HCT116 (cell line): ENCODE data around the gene SRSF3. TPM values are rescaled to one million over a fixed set of nuclear protein-coding genes. Genes with fewer than 3 reads are reported as not detected.

Experiments
- ATAC-seq: fragments of 200-7000 bp; cut with Tn5 transposase; 2 replicates; pipeline ENCODE4 v1.9.1; 2020; ENCODE audit warnings: mild to moderate bottlenecking, moderate library complexity
- BruUV-seq: library from RNA; stranded (reverse); fragments of 400-500 nt; replicated peaks from 2 replicates; lab custom pipeline; 2021; lab: Mats Ljungman, UMichigan
- CTCF ChIA-PET: fragments of 300-600 bp; sonication (Branson Sonifier 250); formaldehyde crosslinking; loops from one replicate; lab custom pipeline; 2021; ENCODE audit warnings: antibody characterized with exemption; lab: Charles Lee
- POLR2A ChIA-PET: fragments of 300-600, 350-600 bp; sonication (Branson Sonifier 250); formaldehyde crosslinking; loops from one replicate; lab custom pipeline; 2021; ENCODE audit warnings: antibody characterized with exemption; lab: Charles Lee
- RAD21 ChIA-PET, 2 experiments: fragments of 300-600 bp; sonication (Branson Sonifier 250); formaldehyde crosslinking; loops; one replicate each; lab custom pipeline; 2023; ENCODE audit warnings: low total read pairs in 2 of 2; ENCODE audit not compliant: uncharacterized antibody in 2 of 2, unreplicated experiment in 2 of 2, low non-redundant PET in 1 of 2; lab: Charles Lee
- DNase-seq: peaks from one replicate; pipeline ENCODE4 v3.0.0-alpha.2; 2010; ENCODE audit warnings: low read depth, low spot score
- H2AFZ ChIP-seq: fragments of 200-600 bp; shearing (Covaris generic), sonication (generic); 2 replicates; pipeline ENCODE4 v1.6.1; 2017; ENCODE audit warnings: low read depth, mixed run types, mixed read lengths, antibody characterized with exemption, low read length; ENCODE audit not compliant: poor library complexity, severe bottlenecking
- H3K27ac ChIP-seq: 2 replicates; pipeline ENCODE4 v1.5.1; 2012; ENCODE audit warnings: low read depth, low read length
- H3K27me3 ChIP-seq: fragments of 200-600 bp; sonication (generic); 2 replicates; pipeline ENCODE4 v1.6.1; 2016; ENCODE audit warnings: mixed run types, low read length, mixed read lengths; ENCODE audit not compliant: insufficient read depth
- H3K36me3 ChIP-seq, 2 experiments: fragments of 200-500 bp in 1 of 2; fragments of 200-600 bp in 1 of 2; sonication (Bioruptor generic) in 1 of 2; sonication (generic) in 1 of 2; 2 replicates each; pipeline versions ENCODE4 v1.5.1 to v1.6.1; 2014 to 2016; ENCODE audit warnings: low read length in 2 of 2, inconsistent platforms in 1 of 2, mixed read lengths in 1 of 2, mixed run types in 1 of 2; ENCODE audit not compliant: insufficient read depth in 2 of 2, control insufficient read depth in 1 of 2
- H3K4me1 ChIP-seq, 2 experiments: fragments of 200-600 bp in 1 of 2; sonication (generic) in 1 of 2; 2 replicates each; pipeline versions ENCODE4 v1.5.1 to v1.6.1; 2012 to 2017; ENCODE audit warnings: low read length in 2 of 2, inconsistent platforms in 1 of 2, mild to moderate bottlenecking in 1 of 2, mixed read lengths in 1 of 2, mixed run types in 1 of 2, moderate library complexity in 1 of 2; ENCODE audit not compliant: insufficient read depth in 2 of 2, control insufficient read depth in 1 of 2
- H3K4me2 ChIP-seq: fragments of 200-600 bp; sonication (generic); 2 replicates; pipeline ENCODE4 v1.6.1; 2017; ENCODE audit warnings: mixed run types, low read length, mixed read lengths
- H3K4me3 ChIP-seq, 2 experiments: fragments of 200-600 bp in 1 of 2; sonication (generic) in 1 of 2; replicated peaks in 1 of 2; 2 replicates each; pipeline ENCODE4 v1.5.1; 2011 to 2016; ENCODE audit warnings: low read length in 2 of 2, control low read depth in 1 of 2, low read depth in 1 of 2, mild to moderate bottlenecking in 1 of 2, mixed read lengths in 1 of 2, mixed run types in 1 of 2
- H3K79me2 ChIP-seq: fragments of 200-600 bp; sonication (generic); 2 replicates; pipeline ENCODE4 v1.6.1; 2017; ENCODE audit warnings: mild to moderate bottlenecking, mixed run types, low read length, moderate library complexity, mixed read lengths; ENCODE audit not compliant: insufficient read depth
- H3K9ac ChIP-seq: fragments of 200-600 bp; sonication (generic); 2 replicates; pipeline ENCODE4 v1.6.1; 2016; ENCODE audit warnings: low read length, mixed read lengths
- H3K9me2 ChIP-seq: fragments of 200-600 bp; sonication (generic), shearing (Covaris generic); 2 replicates; pipeline ENCODE4 v1.6.1; 2017; ENCODE audit warnings: mixed run types, mild to moderate bottlenecking, moderate library complexity; ENCODE audit not compliant: insufficient read depth
- H3K9me3 ChIP-seq, 2 experiments: fragments of 200-500 bp in 1 of 2; fragments of 200-600 bp in 1 of 2; sonication (Bioruptor generic) in 1 of 2; sonication (generic) in 1 of 2; 2 replicates each; pipeline ENCODE4 v1.6.1; 2014 to 2017; ENCODE audit warnings: low read length in 2 of 2, mixed read lengths in 2 of 2, inconsistent platforms in 1 of 2, low read depth in 1 of 2, mild to moderate bottlenecking in 1 of 2, mixed run types in 1 of 2, moderate library complexity in 1 of 2; ENCODE audit not compliant: control insufficient read depth in 1 of 2, insufficient read depth in 1 of 2
- H4K20me1 ChIP-seq: fragments of 200-600 bp; sonication (generic), shearing (Covaris generic); 2 replicates; pipeline ENCODE4 v1.6.1; 2017; ENCODE audit warnings: mixed run types, mild to moderate bottlenecking, moderate library complexity; ENCODE audit not compliant: insufficient read depth
- CBX3 ChIP-seq: IDR thresholded peaks from 2 replicates; pipeline ENCODE4 v1.6.1; 2012; ENCODE audit warnings: low read depth
- CEBPB ChIP-seq: IDR thresholded peaks from 2 replicates; pipeline ENCODE4 v1.6.1; 2012; ENCODE audit warnings: low read depth
- CTCF ChIP-seq, 3 experiments: fragments of 200-600 bp in 1 of 3; sonication (generic) in 1 of 3; IDR thresholded peaks in 2 of 3; conservative IDR thresholded peaks in 1 of 3; 2 replicates each; pipeline ENCODE4 v1.5.1; 2012 to 2017; ENCODE audit warnings: low read depth in 2 of 3, low read length in 2 of 3, antibody characterized with exemption in 1 of 3, borderline replicate concordance in 1 of 3, control low read depth in 1 of 3, mild to moderate bottlenecking in 1 of 3, mixed read lengths in 1 of 3, mixed run types in 1 of 3, moderate library complexity in 1 of 3; ENCODE audit not compliant: insufficient read depth in 1 of 3
- EGR1 ChIP-seq: IDR thresholded peaks from 2 replicates; pipeline ENCODE4 v1.6.1; 2012; ENCODE audit warnings: low read depth
- EZH2phosphoT487 ChIP-seq: fragments of 200-600 bp; IDR thresholded peaks from 2 replicates; pipeline ENCODE4 v1.6.1; 2018; ENCODE audit warnings: antibody characterized with exemption, borderline replicate concordance
- FOSL1 ChIP-seq: IDR thresholded peaks from 2 replicates; pipeline ENCODE4 v1.6.1; 2012; ENCODE audit warnings: low read depth
- YY1 ChIP-seq: IDR thresholded peaks from 2 replicates; pipeline ENCODE4 v1.6.1; 2011; ENCODE audit warnings: low read length, low read depth, moderate library complexity, mild to moderate bottlenecking; ENCODE audit not compliant: insufficient replicate concordance; ENCODE audit errors: extremely low read depth
- intact Hi-C: fragments of 100-400 bp; cut with micrococcal nuclease; formaldehyde crosslinking; loops from 2 replicates; pipeline ENCODE4 v1.10.0; 2022
- total RNA-seq: library from RNA; stranded (reverse); gene quantifications from one replicate; pipeline ENCODE4 v1.2.1, GENCODE V29; 2021; ENCODE audit not compliant: unreplicated experiment
- TF ChIP-seq, protein P1 (sequence below): IDR thresholded peaks from 2 replicates; pipeline ENCODE4 v1.6.1; 2011; ENCODE audit warnings: mild to moderate bottlenecking, low read length, moderate library complexity; ENCODE audit not compliant: insufficient replicate concordance; ENCODE audit errors: extremely low read depth

SRSF3 gene
- total RNA-seq, 1 experiment from 2014 or later: 362 TPM

DNA sequence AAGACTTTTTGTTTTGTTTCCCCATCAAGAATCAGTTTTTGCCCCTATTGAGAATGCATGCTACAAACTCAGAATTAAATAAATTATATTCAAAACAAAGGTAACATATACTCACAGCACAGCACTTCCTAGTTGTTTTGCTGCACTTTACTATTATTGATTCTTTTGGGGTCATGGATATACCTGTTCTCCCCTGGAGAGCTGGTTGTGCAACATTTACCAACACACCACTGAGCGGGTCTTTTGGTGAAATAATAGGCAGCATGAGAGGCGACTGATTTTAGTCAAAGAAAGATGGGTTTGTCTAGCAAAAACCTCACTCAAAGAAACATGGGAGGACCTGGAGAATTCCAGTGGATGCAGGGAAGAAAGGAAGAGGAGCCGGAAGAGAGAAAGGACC lies 44.4 kb downstream of the SRSF3 start:
- RAD21 ChIA-PET: no interaction called here

More for the DNA sequence above, 44.4 kb downstream of the SRSF3 start:
- Histone ChIP-seq H3K9ac (no peak overlapping the region), H3K27me3 (no peaks in the 10 kb centered on the region), H2AFZ (no peak overlapping the region), H4K20me1 (no peaks in the 10 kb centered on the region), H3K4me1 (peaks cover 16 to 18% of the 10 kb centered on the region in 2 experiments; a peak in 3 of 4 replicates), H3K4me2 (no peak overlapping the region), H3K27ac (no peak overlapping the region), H3K4me3 (no peak overlapping the region), H3K9me2 (no peaks in the 10 kb centered on the region), H3K36me3 (no peaks in the 10 kb centered on the region), H3K79me2 (no peaks in the 10 kb centered on the region), H3K9me3 (no peaks in the 10 kb centered on the region)
- POLR2A ChIA-PET: no interaction called here
- DNase-seq (no peak), ATAC-seq (no peak)
- intact Hi-C loops: no loop called here
- CTCF ChIA-PET: no interaction called here
- TF ChIP-seq EZH2phosphoT487 (no peak), FOSL1 (no peak), YY1 (no peak), CEBPB (no peak), CTCF (IDR thresholded peaks at IDR 0.05 in 2 of 3, conservative IDR thresholded peaks at IDR 0.05 in 1 of 3; ENCODE audit: borderline replicate concordance in 1 of 3, insufficient read depth in 1 of 3, low read depth in 2 of 3, low read length in 2 of 3) (no peak), EGR1 (no peak), CBX3 (no peak)
- TF ChIP-seq, protein P1, sequence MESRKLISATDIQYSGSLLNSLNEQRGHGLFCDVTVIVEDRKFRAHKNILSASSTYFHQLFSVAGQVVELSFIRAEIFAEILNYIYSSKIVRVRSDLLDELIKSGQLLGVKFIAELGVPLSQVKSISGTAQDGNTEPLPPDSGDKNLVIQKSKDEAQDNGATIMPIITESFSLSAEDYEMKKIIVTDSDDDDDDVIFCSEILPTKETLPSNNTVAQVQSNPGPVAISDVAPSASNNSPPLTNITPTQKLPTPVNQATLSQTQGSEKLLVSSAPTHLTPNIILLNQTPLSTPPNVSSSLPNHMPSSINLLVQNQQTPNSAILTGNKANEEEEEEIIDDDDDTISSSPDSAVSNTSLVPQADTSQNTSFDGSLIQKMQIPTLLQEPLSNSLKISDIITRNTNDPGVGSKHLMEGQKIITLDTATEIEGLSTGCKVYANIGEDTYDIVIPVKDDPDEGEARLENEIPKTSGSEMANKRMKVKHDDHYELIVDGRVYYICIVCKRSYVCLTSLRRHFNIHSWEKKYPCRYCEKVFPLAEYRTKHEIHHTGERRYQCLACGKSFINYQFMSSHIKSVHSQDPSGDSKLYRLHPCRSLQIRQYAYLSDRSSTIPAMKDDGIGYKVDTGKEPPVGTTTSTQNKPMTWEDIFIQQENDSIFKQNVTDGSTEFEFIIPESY: no peak
- BruUV-seq: no TSS peak
